HEK293T (cell line): Measurements from ENCODE around the gene ARHGAP26.

Experiments
- ARNT ChIP-seq: fragments of 450-650 bp; IDR thresholded peaks from 2 replicates; pipeline ENCODE4 v1.6.1; 2017; ENCODE audit warnings: mild to moderate bottlenecking
- BHLHE40 ChIP-seq: fragments of 450-650 bp; IDR thresholded peaks from 2 replicates; pipeline ENCODE4 v1.6.1; 2016; ENCODE audit warnings: mild to moderate bottlenecking, moderate library complexity, borderline replicate concordance

- TF ChIP-seq ARNT (no peak), BHLHE40 (no peak)
These were observed 174.0 kb downstream of the ARHGAP26 start for GRCh38 chr5:142944140-142944539.
